T-helper 1 cell treated with Interleukin-12 subunit alpha and Interleukin-12 subunit beta and Interleukin-4 antibody, amounts not matched to agents 30 μg/mL and 1 μg/mL, for 36 hours (primary cell): ENCODE measurements around the gene PSD2.

Experiments used
- H3K27ac Mint-ChIP-seq: one replicate; pipeline ENCODE4 v1.8.0; 2021; ENCODE audit warnings: mild to moderate bottlenecking, mixed read lengths
- H3K27me3 Mint-ChIP-seq: one replicate; pipeline ENCODE4 v1.8.0; 2021; ENCODE audit warnings: low read depth, mixed read lengths
- H3K36me3 Mint-ChIP-seq: one replicate; pipeline ENCODE4 v1.8.0; 2021; ENCODE audit warnings: low read depth, mixed read lengths
- H3K4me1 Mint-ChIP-seq: one replicate; pipeline ENCODE4 v1.8.0; 2021; ENCODE audit warnings: low read depth, mixed read lengths
- H3K4me3 Mint-ChIP-seq: one replicate; pipeline ENCODE4 v1.8.0; 2021; ENCODE audit warnings: mild to moderate bottlenecking, moderate library complexity, mixed read lengths
- H3K9me3 Mint-ChIP-seq: one replicate; pipeline ENCODE4 v1.8.0; 2021; ENCODE audit warnings: mixed read lengths

PSD2 gene

DNA sequence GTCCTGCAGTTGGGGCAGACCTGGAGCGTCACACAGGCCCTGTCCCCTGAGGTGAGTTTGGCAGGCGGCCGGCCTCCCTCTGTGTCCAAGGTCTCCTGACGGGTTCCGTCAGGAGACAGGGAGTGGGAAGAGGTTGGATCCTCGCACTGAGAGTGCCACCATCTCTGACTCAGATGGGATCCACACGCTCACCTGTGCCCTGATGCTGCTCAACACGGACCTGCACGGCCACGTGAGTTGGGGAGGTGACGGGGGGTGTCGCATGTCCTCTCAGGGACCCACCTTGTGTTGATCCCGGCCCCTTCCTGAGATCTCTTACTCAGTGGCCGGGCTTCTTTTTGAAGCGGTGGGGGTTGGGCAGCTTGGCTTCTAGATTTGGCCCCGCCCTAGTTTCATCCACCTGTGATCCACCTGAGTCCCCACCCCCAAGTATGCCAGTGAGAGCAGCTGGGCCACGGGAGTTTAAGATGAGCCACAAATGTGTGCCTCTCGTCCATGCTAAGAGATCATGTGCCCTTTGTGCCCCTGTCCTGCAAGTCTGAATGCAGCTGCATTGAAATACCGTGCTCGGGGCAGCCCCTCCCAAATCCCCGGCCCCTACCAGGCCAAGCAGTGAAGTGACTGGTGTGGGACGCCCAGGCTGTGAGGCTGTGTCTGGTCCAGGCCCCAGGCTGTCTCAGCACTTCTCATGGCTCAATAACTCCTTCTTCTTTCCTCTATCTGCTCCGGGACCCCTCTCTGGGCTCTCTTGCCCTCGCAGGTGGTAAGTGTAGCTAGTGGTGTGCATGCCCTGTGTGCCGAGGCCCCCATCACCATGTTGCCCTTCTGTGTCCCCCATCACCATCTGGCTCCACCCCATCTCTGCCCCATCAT lies 27.2 kb downstream of the PSD2 start:
- no peak overlapping the region for H3K27ac Mint-ChIP-seq
- peaks cover 16% of the 10 kb centered on the region for H3K27me3 Mint-ChIP-seq
- H3K36me3 Mint-ChIP-seq = no peaks in the 10 kb centered on the region
- no peak overlapping the region for H3K4me3 Mint-ChIP-seq
- H3K9me3 Mint-ChIP-seq = peaks cover 10% of the 10 kb centered on the region
- no peaks in the 10 kb centered on the region for H3K4me1 Mint-ChIP-seq

DNA sequence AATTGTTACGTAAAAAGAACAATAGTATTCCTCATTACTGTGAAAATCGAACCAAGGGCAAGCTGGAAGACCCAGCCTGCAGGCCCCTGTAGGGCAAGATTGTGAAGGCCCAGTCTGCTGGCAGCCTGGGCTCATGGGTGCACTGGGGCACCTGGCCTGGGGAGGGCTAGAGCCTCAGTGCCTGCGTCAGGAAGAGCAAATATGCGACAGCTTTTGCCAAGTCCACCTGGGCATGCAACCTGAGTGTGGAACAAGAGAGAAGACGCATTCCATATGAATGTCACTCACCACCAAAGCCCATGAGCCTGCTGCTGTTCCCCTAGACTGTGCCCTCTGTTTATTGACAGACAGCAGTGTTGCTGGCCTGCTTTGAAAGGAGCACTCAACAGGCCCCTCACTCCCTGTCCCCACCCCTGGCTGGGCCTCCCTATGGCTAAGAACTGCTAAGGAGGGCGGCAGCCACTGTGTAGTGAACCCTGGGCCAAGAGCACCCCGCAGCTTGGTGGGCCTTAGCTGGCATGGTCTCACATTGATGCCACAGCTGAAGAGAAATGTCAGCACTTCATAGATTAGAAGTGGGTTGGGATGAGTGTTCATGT lies 28.2 kb downstream of the PSD2 start:
- no peaks in the 10 kb centered on the region for H3K4me1 Mint-ChIP-seq

DNA sequence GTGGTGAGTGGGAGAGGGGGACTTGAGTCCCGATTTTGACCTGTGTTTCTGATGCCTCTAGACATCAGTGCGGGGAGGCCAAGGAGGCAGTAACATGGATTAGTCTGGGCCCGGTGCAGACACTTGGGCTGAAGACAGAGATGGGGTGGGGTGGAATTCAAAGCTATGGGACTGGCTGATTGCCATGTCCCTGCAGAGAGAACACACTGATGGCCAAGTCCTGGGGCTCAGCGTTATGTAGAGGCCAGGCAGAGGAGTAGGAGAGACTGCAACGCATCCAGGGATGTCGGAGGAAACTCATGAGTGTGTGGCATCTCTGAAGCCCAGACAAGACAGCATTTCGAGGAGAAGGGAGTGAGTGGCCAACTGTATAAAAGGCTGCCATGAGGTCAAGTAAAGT lies 30.1 kb downstream of the PSD2 start:
- no peaks in the 10 kb centered on the region for H3K36me3 Mint-ChIP-seq
- H3K9me3 Mint-ChIP-seq = no peaks in the 10 kb centered on the region
- no peaks in the 10 kb centered on the region for H3K4me1 Mint-ChIP-seq
- no peak overlapping the region for H3K4me3 Mint-ChIP-seq
- H3K27me3 Mint-ChIP-seq = peaks cover 7% of the 10 kb centered on the region
- no peak overlapping the region for H3K27ac Mint-ChIP-seq

More for the DNA sequence above, 28.2 kb downstream of the PSD2 start:
- Mint-ChIP-seq H3K27ac (no peak overlapping the region), H3K36me3 (no peaks in the 10 kb centered on the region), H3K27me3 (peaks cover 16% of the 10 kb centered on the region), H3K9me3 (peaks cover 7% of the 10 kb centered on the region), H3K4me3 (no peak overlapping the region)

GRCh38 chr5:139828207-139828895 lies 32.7 kb downstream of the PSD2 start:
- H3K36me3 Mint-ChIP-seq = no peaks in the 10 kb centered on the region
- H3K4me3 Mint-ChIP-seq = no peak overlapping the region
- H3K4me1 Mint-ChIP-seq = no peaks in the 10 kb centered on the region
- H3K27ac Mint-ChIP-seq = no peak overlapping the region
- H3K27me3 Mint-ChIP-seq = peaks cover 26% of the 10 kb centered on the region
- no peaks in the 10 kb centered on the region for H3K9me3 Mint-ChIP-seq

DNA sequence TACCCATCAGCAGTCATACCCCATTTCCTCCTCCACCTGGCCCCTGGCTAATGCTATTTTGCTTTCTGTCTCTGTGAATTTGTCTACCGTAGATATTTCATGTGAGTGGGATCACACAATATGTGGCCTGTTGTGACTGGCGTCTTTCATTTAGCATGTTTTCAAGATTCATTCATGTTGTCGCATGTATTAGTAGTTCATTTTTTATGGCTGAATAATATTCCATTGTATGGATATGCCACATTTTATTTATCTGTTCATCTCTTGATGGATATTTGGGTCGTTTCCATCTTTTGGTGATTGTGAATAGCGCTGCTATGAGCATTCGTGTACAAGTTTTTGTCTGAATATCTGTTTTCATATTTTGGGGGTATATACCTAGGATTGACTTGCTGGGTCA lies 33.9 kb downstream of the PSD2 start:
- no peaks in the 10 kb centered on the region for H3K36me3 Mint-ChIP-seq
- H3K4me3 Mint-ChIP-seq = no peak overlapping the region
- no peaks in the 10 kb centered on the region for H3K9me3 Mint-ChIP-seq
- H3K27ac Mint-ChIP-seq = no peak overlapping the region
- H3K4me1 Mint-ChIP-seq = no peaks in the 10 kb centered on the region
- H3K27me3 Mint-ChIP-seq = peaks cover 26% of the 10 kb centered on the region

DNA sequence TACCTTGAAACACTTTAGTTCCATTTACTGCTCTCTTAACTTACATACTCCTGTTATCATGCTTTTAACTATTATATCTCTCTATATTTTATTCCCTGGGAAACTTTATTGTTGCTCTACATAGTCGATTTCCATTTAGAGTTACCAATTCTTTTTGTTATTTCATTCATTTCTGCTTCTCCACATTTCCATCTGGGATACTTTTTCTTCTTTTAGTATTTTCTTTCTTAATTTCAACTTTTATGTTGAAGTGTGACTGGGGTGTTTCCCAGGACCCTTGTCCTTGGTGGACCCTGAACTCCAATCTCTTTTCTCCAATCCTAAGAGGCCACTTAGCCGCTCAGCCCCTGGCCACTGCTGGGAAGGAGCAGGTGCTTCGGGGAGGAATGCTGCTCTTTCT lies 36.0 kb downstream of the PSD2 start:
- H3K4me3 Mint-ChIP-seq = no peak overlapping the region
- no peaks in the 10 kb centered on the region for H3K4me1 Mint-ChIP-seq
- H3K9me3 Mint-ChIP-seq = no peaks in the 10 kb centered on the region
- H3K27me3 Mint-ChIP-seq = peaks cover 26% of the 10 kb centered on the region
- no peaks in the 10 kb centered on the region for H3K36me3 Mint-ChIP-seq
- no peak overlapping the region for H3K27ac Mint-ChIP-seq

- no peaks in the 10 kb centered on the region for H3K36me3 Mint-ChIP-seq
- H3K4me1 Mint-ChIP-seq = no peaks in the 10 kb centered on the region
- H3K27ac Mint-ChIP-seq = no peak overlapping the region
- peaks cover 20% of the 10 kb centered on the region for H3K27me3 Mint-ChIP-seq
- no peak overlapping the region for H3K4me3 Mint-ChIP-seq
- no peaks in the 10 kb centered on the region for H3K9me3 Mint-ChIP-seq
These were observed 37.9 kb downstream of the PSD2 start for GRCh38 chr5:139833525-139833924.

- no peaks in the 10 kb centered on the region for H3K36me3 Mint-ChIP-seq
- no peaks in the 10 kb centered on the region for H3K4me1 Mint-ChIP-seq
- no peak overlapping the region for H3K27ac Mint-ChIP-seq
- no peaks in the 10 kb centered on the region for H3K9me3 Mint-ChIP-seq
- no peak overlapping the region for H3K4me3 Mint-ChIP-seq
- peaks cover 19% of the 10 kb centered on the region for H3K27me3 Mint-ChIP-seq
These were observed 40.0 kb downstream of the PSD2 start for GRCh38 chr5:139835656-139836055.

- peaks cover 14% of the 10 kb centered on the region for H3K27me3 Mint-ChIP-seq
- H3K9me3 Mint-ChIP-seq = no peaks in the 10 kb centered on the region
- no peak overlapping the region for H3K27ac Mint-ChIP-seq
- H3K36me3 Mint-ChIP-seq = no peaks in the 10 kb centered on the region
- H3K4me3 Mint-ChIP-seq = no peak overlapping the region
- no peaks in the 10 kb centered on the region for H3K4me1 Mint-ChIP-seq
These were observed 41.0 kb downstream of the PSD2 start for GRCh38 chr5:139836469-139837208.

- H3K27ac Mint-ChIP-seq = no peak overlapping the region
- peaks cover 14% of the 10 kb centered on the region for H3K27me3 Mint-ChIP-seq
- no peaks in the 10 kb centered on the region for H3K4me1 Mint-ChIP-seq
- H3K36me3 Mint-ChIP-seq = no peaks in the 10 kb centered on the region
- H3K9me3 Mint-ChIP-seq = no peaks in the 10 kb centered on the region
- no peak overlapping the region for H3K4me3 Mint-ChIP-seq
These were observed 42.2 kb downstream of the PSD2 start for GRCh38 chr5:139837711-139838380.

GRCh38 chr5:139838381-139839197 lies 43.0 kb downstream of the PSD2 start:
- no peaks in the 10 kb centered on the region for H3K4me1 Mint-ChIP-seq
- no peaks in the 10 kb centered on the region for H3K36me3 Mint-ChIP-seq
- no peak overlapping the region for H3K4me3 Mint-ChIP-seq
- peaks cover 10% of the 10 kb centered on the region for H3K27me3 Mint-ChIP-seq
- no peaks in the 10 kb centered on the region for H3K9me3 Mint-ChIP-seq
- H3K27ac Mint-ChIP-seq = no peak overlapping the region

- peaks cover under 1% of the 10 kb centered on the region for H3K4me1 Mint-ChIP-seq
- H3K9me3 Mint-ChIP-seq = no peaks in the 10 kb centered on the region
- no peak overlapping the region for H3K27ac Mint-ChIP-seq
- no peak overlapping the region for H3K4me3 Mint-ChIP-seq
- H3K36me3 Mint-ChIP-seq = no peaks in the 10 kb centered on the region
- peaks cover 10% of the 10 kb centered on the region for H3K27me3 Mint-ChIP-seq
These were observed 43.7 kb downstream of the PSD2 start for GRCh38 chr5:139839232-139839815.

- no peak overlapping the region for H3K27ac Mint-ChIP-seq
- H3K27me3 Mint-ChIP-seq = peaks cover 16% of the 10 kb centered on the region
- H3K4me1 Mint-ChIP-seq = peaks cover 3% of the 10 kb centered on the region
- no peaks in the 10 kb centered on the region for H3K36me3 Mint-ChIP-seq
- H3K4me3 Mint-ChIP-seq = no peak overlapping the region
- H3K9me3 Mint-ChIP-seq = no peaks in the 10 kb centered on the region
These were observed 44.3 kb downstream of the PSD2 start for GRCh38 chr5:139839918-139840317.
